ENCODE measurements around the gene CST7. TPM values are rescaled to one million over a fixed set of nuclear protein-coding genes. Genes with fewer than 3 reads are reported as not detected.
"Not testable (repeated sequence)": the region's sequence is repeated elsewhere in the genome, so short reads cannot be mapped to it uniquely, and the experiment has no call there.

Gene CST7
- total RNA-seq, 2 donors from 2014 or later = 136 to 174 TPM

GRCh38 chr20:24948396-24948938 is 602 bp upstream of the CST7 start:
- Mint-ChIP-seq H3K9me3 (peaks cover 21 to 25% of the 10 kb centered on the region in 2 donors), H3K36me3 (ENCODE audit: insufficient read depth in 2 of 2) (peaks cover 42 to 57% of the 10 kb centered on the region in 2 donors), H3K4me3 (peak overlapping the region; percentile 93 to 95), H3K4me1 (ENCODE audit: low read depth) (peaks cover 64% of the 10 kb centered on the region), H3K27ac (peak overlapping the region; percentile 86)
- H3K27me3 Mint-ChIP-seq (ENCODE audit: low read depth); DNase-seq; ATAC-seq (replicated peaks in 1 of 2): not testable (repeated sequence)

GRCh38 chr20:24949756-24950127 is 673 bp downstream of the CST7 start:
- H3K36me3 Mint-ChIP-seq (ENCODE audit: insufficient read depth in 2 of 2) = peaks cover 35 to 53% of the 10 kb centered on the region in 2 donors
- H3K9me3 Mint-ChIP-seq = peaks cover 15 to 21% of the 10 kb centered on the region in 2 donors
- ATAC-seq (replicated peaks in 1 of 2) = peak; percentile 23 to 40
- peaks cover 77% of the 10 kb centered on the region for H3K4me1 Mint-ChIP-seq (ENCODE audit: low read depth)
- H3K27ac Mint-ChIP-seq = peak overlapping the region; percentile 89
- peak overlapping the region; percentile 93 to 95 for H3K4me3 Mint-ChIP-seq
- H3K27me3 Mint-ChIP-seq (ENCODE audit: low read depth) = no peaks in the 10 kb centered on the region
- peak; percentile 33 to 49 for DNase-seq

- peaks cover 82% of the 10 kb centered on the region for H3K4me1 Mint-ChIP-seq (ENCODE audit: low read depth)
- no peak for ATAC-seq (replicated peaks in 1 of 2)
- peaks cover 12 to 18% of the 10 kb centered on the region in 2 donors for H3K9me3 Mint-ChIP-seq
- H3K4me3 Mint-ChIP-seq = peak overlapping the region; percentile 93 to 95
- peaks cover 31 to 49% of the 10 kb centered on the region in 2 donors for H3K36me3 Mint-ChIP-seq (ENCODE audit: insufficient read depth in 2 of 2)
- no peak for DNase-seq
- H3K27me3 Mint-ChIP-seq (ENCODE audit: low read depth) = no peaks in the 10 kb centered on the region
- H3K27ac Mint-ChIP-seq = peak overlapping the region; percentile 89
These were observed 1.2 kb downstream of the CST7 start for GRCh38 chr20:24950128-24950835.

- no peak for DNase-seq
- peak overlapping the region; percentile 82 for H3K27ac Mint-ChIP-seq
- H3K27me3 Mint-ChIP-seq (ENCODE audit: low read depth) = no peaks in the 10 kb centered on the region
- H3K4me3 Mint-ChIP-seq = peak overlapping the region; percentile 93 to 95
- no peak for ATAC-seq (replicated peaks in 1 of 2)
- peaks cover 80% of the 10 kb centered on the region for H3K4me1 Mint-ChIP-seq (ENCODE audit: low read depth)
- H3K36me3 Mint-ChIP-seq (ENCODE audit: insufficient read depth in 2 of 2) = peaks cover 24 to 44% of the 10 kb centered on the region in 2 donors
- peaks cover 6 to 12% of the 10 kb centered on the region in 2 donors for H3K9me3 Mint-ChIP-seq
These were observed 1.9 kb downstream of the CST7 start for GRCh38 chr20:24950836-24951525.

- Mint-ChIP-seq H3K9me3 (peaks cover 6 to 12% of the 10 kb centered on the region in 2 donors), H3K4me1 (ENCODE audit: low read depth) (peaks cover 80% of the 10 kb centered on the region), H3K36me3 (ENCODE audit: insufficient read depth in 2 of 2) (peaks cover 21 to 38% of the 10 kb centered on the region in 2 donors), H3K27me3 (ENCODE audit: low read depth) (no peaks in the 10 kb centered on the region), H3K4me3 (peak overlapping the region; percentile 93 to 95), H3K27ac (peak overlapping the region; percentile 82)
- DNase-seq (no peak), ATAC-seq (replicated peaks in 1 of 2) (no peak)
These were observed 2.5 kb downstream of the CST7 start for GRCh38 chr20:24951536-24952083.

- peaks cover 74% of the 10 kb centered on the region for H3K4me1 Mint-ChIP-seq (ENCODE audit: low read depth)
- H3K36me3 Mint-ChIP-seq (ENCODE audit: insufficient read depth in 2 of 2) = peaks cover 12 to 28% of the 10 kb centered on the region in 2 donors
- H3K27me3 Mint-ChIP-seq (ENCODE audit: low read depth) = no peaks in the 10 kb centered on the region
- H3K4me3 Mint-ChIP-seq = peak overlapping the region; percentile 93 to 95
- peaks cover 4% of the 10 kb centered on the region in 2 donors for H3K9me3 Mint-ChIP-seq
- H3K27ac Mint-ChIP-seq = peak overlapping the region; percentile 82
- DNase-seq = no peak
- ATAC-seq (replicated peaks in 1 of 2) = no peak
These were observed 3.5 kb downstream of the CST7 start for GRCh38 chr20:24952376-24953208.

- no peaks in the 10 kb centered on the region for H3K27me3 Mint-ChIP-seq (ENCODE audit: low read depth)
- H3K9me3 Mint-ChIP-seq = no peaks in the 10 kb centered on the region
- peak overlapping the region; percentile 81 for H3K27ac Mint-ChIP-seq
- H3K4me1 Mint-ChIP-seq (ENCODE audit: low read depth) = peaks cover 68% of the 10 kb centered on the region
- no peak for ATAC-seq (replicated peaks in 1 of 2)
- H3K36me3 Mint-ChIP-seq (ENCODE audit: insufficient read depth in 2 of 2) = peaks cover 7 to 26% of the 10 kb centered on the region in 2 donors
- no peak for DNase-seq
- peak overlapping the region; percentile 55 to 69 for H3K4me3 Mint-ChIP-seq
These were observed 4.1 kb downstream of the CST7 start for GRCh38 chr20:24953209-24953575.

- peak in 1 of 2 donors; percentile 26 for DNase-seq
- no peaks in the 10 kb centered on the region for H3K27me3 Mint-ChIP-seq (ENCODE audit: low read depth)
- peaks cover 7 to 24% of the 10 kb centered on the region in 2 donors for H3K36me3 Mint-ChIP-seq (ENCODE audit: insufficient read depth in 2 of 2)
- H3K9me3 Mint-ChIP-seq = no peaks in the 10 kb centered on the region
- ATAC-seq (replicated peaks in 1 of 2) = no peak
- peaks cover 63% of the 10 kb centered on the region for H3K4me1 Mint-ChIP-seq (ENCODE audit: low read depth)
- peak overlapping the region; percentile 55 to 59 for H3K4me3 Mint-ChIP-seq
- H3K27ac Mint-ChIP-seq = peak overlapping the region; percentile 71
These were observed 4.6 kb downstream of the CST7 start for GRCh38 chr20:24953621-24954133.

GRCh38 chr20:24954151-24954550 is 5.1 kb downstream of the CST7 start:
- Mint-ChIP-seq H3K27me3 (ENCODE audit: low read depth) (no peaks in the 10 kb centered on the region), H3K27ac (peak overlapping the region; percentile 71), H3K9me3 (no peaks in the 10 kb centered on the region), H3K4me3 (peak overlapping the region; percentile 55 to 59), H3K4me1 (ENCODE audit: low read depth) (peaks cover 59% of the 10 kb centered on the region), H3K36me3 (ENCODE audit: insufficient read depth in 2 of 2) (peaks cover 5 to 22% of the 10 kb centered on the region in 2 donors)
- no peak for ATAC-seq (replicated peaks in 1 of 2)
- no peak for DNase-seq

GRCh38 chr20:24954566-24954965 is 5.5 kb downstream of the CST7 start:
- peak overlapping the region; percentile 71 for H3K27ac Mint-ChIP-seq
- H3K4me3 Mint-ChIP-seq = peak overlapping the region; percentile 55 to 68

GRCh38 chr20:24955045-24955444 is 6.0 kb downstream of the CST7 start:
- no peaks in the 10 kb centered on the region for H3K9me3 Mint-ChIP-seq
- DNase-seq (no peak), ATAC-seq (replicated peaks in 1 of 2) (peak; percentile 34 to 37)
- peaks cover 5 to 18% of the 10 kb centered on the region in 2 donors for H3K36me3 Mint-ChIP-seq (ENCODE audit: insufficient read depth in 2 of 2)
- peaks cover 50% of the 10 kb centered on the region for H3K4me1 Mint-ChIP-seq (ENCODE audit: low read depth)
- H3K27me3 Mint-ChIP-seq (ENCODE audit: low read depth) = no peaks in the 10 kb centered on the region
- peak overlapping the region; percentile 47 to 68 for H3K4me3 Mint-ChIP-seq
- peak overlapping the region; percentile 52 for H3K27ac Mint-ChIP-seq

More at GRCh38 chr20:24954566-24954965, 5.5 kb downstream of the CST7 start:
- Mint-ChIP-seq H3K36me3 (ENCODE audit: insufficient read depth in 2 of 2) (peaks cover 5 to 20% of the 10 kb centered on the region in 2 donors), H3K27me3 (ENCODE audit: low read depth) (no peaks in the 10 kb centered on the region), H3K9me3 (no peaks in the 10 kb centered on the region), H3K4me1 (ENCODE audit: low read depth) (peaks cover 54% of the 10 kb centered on the region)
- no peak for DNase-seq
- no peak for ATAC-seq (replicated peaks in 1 of 2)
